ENCODE data around the gene MYOF. TPM values are rescaled to one million over a fixed set of nuclear protein-coding genes. Genes with fewer than 3 reads are reported as not detected.

The MYOF gene
- polyA plus RNA-seq, 1 of the 3 experiments (the other 2 are of a cell fraction): 103 TPM

- ChIA-PET CTCF (interaction anchor here (1.1 to 4.2 kb wide), 3 partner anchors 27 to 79 kb away, joined by 3 to 14 read pairs (median 7); partner anchors contain the start of gene MYOF), POLR2A (no interaction called here)
- TF ChIP-seq MAX (IDR thresholded peaks at IDR 0.05; ENCODE audit: low read depth) (no peak), SIN3A (IDR thresholded peaks at IDR 0.05; ENCODE audit: borderline replicate concordance, low read depth, low read length) (no peak), JUND (IDR thresholded peaks at IDR 0.05) (no peak), NRF1 (IDR thresholded peaks at IDR 0.05; ENCODE audit: low read depth, low read length) (no peak), MXI1 (IDR thresholded peaks at IDR 0.05; ENCODE audit: low read depth, low read length) (no peak), FOXJ3 (CRISPR knock-in tag; IDR thresholded peaks at IDR 0.05) (no peak), MEF2A (IDR thresholded peaks at IDR 0.05; ENCODE audit: borderline replicate concordance, low read depth) (no peak), CHD2 (IDR thresholded peaks at IDR 0.05; ENCODE audit: low read length, partially characterized antibody) (no peak)
- TF ChIP-seq, protein P1, sequence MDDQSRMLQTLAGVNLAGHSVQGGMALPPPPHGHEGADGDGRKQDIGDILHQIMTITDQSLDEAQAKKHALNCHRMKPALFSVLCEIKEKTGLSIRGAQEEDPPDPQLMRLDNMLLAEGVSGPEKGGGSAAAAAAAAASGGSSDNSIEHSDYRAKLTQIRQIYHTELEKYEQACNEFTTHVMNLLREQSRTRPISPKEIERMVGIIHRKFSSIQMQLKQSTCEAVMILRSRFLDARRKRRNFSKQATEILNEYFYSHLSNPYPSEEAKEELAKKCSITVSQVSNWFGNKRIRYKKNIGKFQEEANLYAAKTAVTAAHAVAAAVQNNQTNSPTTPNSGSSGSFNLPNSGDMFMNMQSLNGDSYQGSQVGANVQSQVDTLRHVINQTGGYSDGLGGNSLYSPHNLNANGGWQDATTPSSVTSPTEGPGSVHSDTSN (IDR thresholded peaks at IDR 0.05): no peak
- Histone ChIP-seq H3K27ac (ENCODE audit: low read depth in 2 of 2, low read length in 1 of 2) (no peak overlapping the region), H4K20me1 (ENCODE audit: insufficient read depth) (no peaks in the 10 kb centered on the region), H3K79me2 (ENCODE audit: insufficient read depth) (no peaks in the 10 kb centered on the region; the same call in 1 of the 2 replicates), H3K27me3 (ENCODE audit: insufficient read depth) (no peaks in the 10 kb centered on the region), H3K36me3 (replicated peaks in 1 of 2; ENCODE audit: control insufficient read depth in 1 of 2, insufficient read depth in 2 of 2, low read length in 1 of 2) (peaks cover 20 to 67% of the 10 kb centered on the region in 2 experiments), H2AFZ (ENCODE audit: low read depth) (no peak overlapping the region), H3K9ac (no peak overlapping the region), H3K4me3 (ENCODE audit: low read depth in 2 of 2, low read length in 1 of 2) (no peak overlapping the region), H3K9me3 (no peaks in the 10 kb centered on the region), H3K9me2 (no peaks in the 10 kb centered on the region), H3K4me2 (no peak overlapping the region), H3F3A (replicated peaks; ENCODE audit: insufficient read depth) (peaks cover 4% of the 10 kb centered on the region), H3K4me1 (ENCODE audit: control insufficient read depth in 1 of 2, insufficient read depth in 2 of 2, low read depth in 1 of 2, low read length in 1 of 2) (peaks cover 0 to 4% of the 10 kb centered on the region in 2 experiments; a peak in 1 of 4 replicates)
- 83% methylated on average over 1 of the region's 1 CpG for WGBS (ENCODE audit: low lambda C conversion rate)
- DNase-seq: no peak
These were observed 78.7 kb downstream of the MYOF start for GRCh38 chr10:93403152-93404047.

GRCh38 chr10:93402192-93402591 lies 79.9 kb downstream of the MYOF start:
- TF ChIP-seq, protein P2, sequence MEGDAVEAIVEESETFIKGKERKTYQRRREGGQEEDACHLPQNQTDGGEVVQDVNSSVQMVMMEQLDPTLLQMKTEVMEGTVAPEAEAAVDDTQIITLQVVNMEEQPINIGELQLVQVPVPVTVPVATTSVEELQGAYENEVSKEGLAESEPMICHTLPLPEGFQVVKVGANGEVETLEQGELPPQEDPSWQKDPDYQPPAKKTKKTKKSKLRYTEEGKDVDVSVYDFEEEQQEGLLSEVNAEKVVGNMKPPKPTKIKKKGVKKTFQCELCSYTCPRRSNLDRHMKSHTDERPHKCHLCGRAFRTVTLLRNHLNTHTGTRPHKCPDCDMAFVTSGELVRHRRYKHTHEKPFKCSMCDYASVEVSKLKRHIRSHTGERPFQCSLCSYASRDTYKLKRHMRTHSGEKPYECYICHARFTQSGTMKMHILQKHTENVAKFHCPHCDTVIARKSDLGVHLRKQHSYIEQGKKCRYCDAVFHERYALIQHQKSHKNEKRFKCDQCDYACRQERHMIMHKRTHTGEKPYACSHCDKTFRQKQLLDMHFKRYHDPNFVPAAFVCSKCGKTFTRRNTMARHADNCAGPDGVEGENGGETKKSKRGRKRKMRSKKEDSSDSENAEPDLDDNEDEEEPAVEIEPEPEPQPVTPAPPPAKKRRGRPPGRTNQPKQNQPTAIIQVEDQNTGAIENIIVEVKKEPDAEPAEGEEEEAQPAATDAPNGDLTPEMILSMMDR (IDR thresholded peaks at IDR 0.05): no peak
- TF ChIP-seq NRF1 (IDR thresholded peaks at IDR 0.05; ENCODE audit: low read depth, low read length) (no peak), EZH2phosphoT487 (IDR thresholded peaks at IDR 0.05; ENCODE audit: borderline replicate concordance, low read depth) (no peak)
- no peak overlapping the region for H3K27ac ChIP-seq (ENCODE audit: low read depth in 2 of 2, low read length in 1 of 2)
- no peaks in the 10 kb centered on the region for H3K9me3 ChIP-seq
- no peaks in the 10 kb centered on the region for H3K9me2 ChIP-seq
- no peak overlapping the region for H2AFZ ChIP-seq (ENCODE audit: low read depth)
- H3K4me3 ChIP-seq (ENCODE audit: low read depth in 2 of 2, low read length in 1 of 2): no peak overlapping the region
- peaks cover 4% of the 10 kb centered on the region for H3F3A ChIP-seq (replicated peaks; ENCODE audit: insufficient read depth)
- CTCF ChIA-PET: interaction anchor here (2.2 to 4.2 kb wide), 2 partner anchors 26 to 80 kb away, joined by 7 to 14 read pairs; partner anchors contain the start of gene MYOF
- peaks cover 24 to 71% of the 10 kb centered on the region in 2 experiments for H3K36me3 ChIP-seq (replicated peaks in 1 of 2; ENCODE audit: control insufficient read depth in 1 of 2, insufficient read depth in 2 of 2, low read length in 1 of 2)
- no peaks in the 10 kb centered on the region; the same call in 1 of the 2 replicates for H3K79me2 ChIP-seq (ENCODE audit: insufficient read depth)
- no peaks in the 10 kb centered on the region for H4K20me1 ChIP-seq (ENCODE audit: insufficient read depth)
- no peak overlapping the region for H3K9ac ChIP-seq
- 74% methylated on average over 6 of the region's 6 CpGs for WGBS (ENCODE audit: low lambda C conversion rate)
- no peak for DNase-seq
- no peak overlapping the region for H3K4me2 ChIP-seq
- POLR2A ChIA-PET: no interaction called here
- H3K4me1 ChIP-seq (ENCODE audit: control insufficient read depth in 1 of 2, insufficient read depth in 2 of 2, low read depth in 1 of 2, low read length in 1 of 2): peaks cover 0 to 4% of the 10 kb centered on the region in 2 experiments; a peak in 1 of 4 replicates
- H3K27me3 ChIP-seq (ENCODE audit: insufficient read depth): no peaks in the 10 kb centered on the region

All from SK-N-SH (cell line).